Middle frontal gyrus (tissue), 1 donor: ENCODE measurements around the gene MORN5.

Experiments
- DNase-seq: peaks from one replicate; pipeline ENCODE4 v3.0.0-alpha.2; 2015; ENCODE audit warnings: low spot score; ENCODE audit errors: extremely low spot score

MORN5 gene

GRCh38 chr9:122228568-122229484, 69.1 kb downstream of the MORN5 start, which contains the start of gene LHX6:
Gene LHX6, minus strand, starts transcription at chr9:122228957. Its CDS starts 217 bp downstream, at chr9:122228740.
- no peak for DNase-seq

GRCh38 chr9:122229485-122229837, 69.8 kb downstream of the MORN5 start:
- no peak for DNase-seq

DNA sequence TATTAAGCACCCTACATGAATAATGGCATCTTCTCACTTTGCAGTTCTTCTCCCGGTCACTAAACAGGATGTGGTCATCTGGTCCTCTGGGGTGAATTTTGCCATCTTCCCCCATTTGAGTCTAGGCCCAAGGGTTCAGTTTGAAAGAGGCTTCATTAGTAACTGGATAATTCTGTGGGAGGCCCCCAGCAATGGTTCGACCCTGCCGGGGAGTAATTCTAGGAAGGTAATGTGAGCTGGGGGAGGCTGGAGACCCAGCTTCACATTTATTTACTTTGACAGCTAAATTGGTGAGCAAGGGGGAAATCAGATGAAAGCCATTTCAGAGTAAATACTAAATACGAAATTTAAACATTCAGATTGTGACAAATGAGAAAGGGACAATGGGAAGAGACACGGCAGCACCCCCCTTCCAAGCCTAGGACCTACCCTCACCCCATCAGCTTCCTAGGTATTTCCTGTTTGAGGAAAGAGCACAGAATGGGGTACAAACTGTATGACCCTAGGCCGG, 73.1 kb downstream of the MORN5 start:
- DNase-seq = no peak

DNA sequence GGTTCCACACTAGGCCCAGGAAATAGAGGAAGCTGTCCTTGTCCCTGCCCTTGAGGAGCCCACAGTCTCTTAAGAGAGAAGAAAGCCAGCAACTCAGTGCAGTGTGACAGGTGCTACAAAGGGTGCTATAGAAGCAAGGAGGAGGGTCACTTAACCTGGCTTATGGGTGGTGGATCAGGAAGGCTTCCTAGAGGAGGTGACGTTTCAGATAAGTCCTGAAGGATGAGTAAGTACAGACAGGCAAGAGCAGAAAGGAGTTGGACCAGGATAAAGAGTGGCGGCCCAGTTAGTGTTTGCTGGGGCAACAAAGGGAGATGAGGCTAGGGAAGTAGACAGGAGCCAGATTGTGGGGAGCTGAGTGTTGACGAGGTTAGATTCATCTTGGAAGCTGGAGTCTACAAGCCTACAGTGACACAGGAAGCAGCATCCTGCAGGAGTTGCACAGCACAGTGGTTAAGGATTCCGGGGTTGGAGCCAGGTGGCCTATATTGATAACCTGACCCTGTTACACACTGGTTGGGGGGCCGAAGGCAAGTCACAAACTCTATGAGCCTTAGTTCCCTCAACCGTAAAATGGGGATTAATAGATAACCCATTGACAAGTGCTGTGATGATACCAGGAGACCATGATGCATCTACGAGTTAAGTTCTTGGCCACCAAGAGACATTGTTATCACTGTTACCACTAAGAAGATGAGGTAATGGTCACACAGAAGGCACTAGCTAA, 74.5 kb downstream of the MORN5 start:
- no peak for DNase-seq

DNA sequence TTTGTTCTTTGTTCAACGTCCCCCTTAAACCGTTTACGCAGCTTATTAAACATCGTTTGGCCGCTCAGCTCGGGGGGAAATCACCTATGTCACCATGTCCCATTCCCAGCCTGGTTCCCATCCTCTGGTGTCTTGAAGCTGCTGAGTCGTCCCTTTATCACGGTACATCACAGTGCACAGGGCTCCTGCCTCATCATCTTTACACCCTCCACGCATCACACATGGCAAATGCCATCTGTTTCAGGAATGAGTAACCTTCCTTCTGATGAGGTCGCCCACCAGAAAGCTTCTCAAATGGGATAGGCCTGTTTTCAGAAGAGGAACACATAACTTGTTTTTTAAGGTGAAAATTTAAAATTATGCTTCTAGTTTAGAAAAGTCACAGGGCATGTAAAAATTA, 77.0 kb downstream of the MORN5 start:
- no peak for DNase-seq

DNA sequence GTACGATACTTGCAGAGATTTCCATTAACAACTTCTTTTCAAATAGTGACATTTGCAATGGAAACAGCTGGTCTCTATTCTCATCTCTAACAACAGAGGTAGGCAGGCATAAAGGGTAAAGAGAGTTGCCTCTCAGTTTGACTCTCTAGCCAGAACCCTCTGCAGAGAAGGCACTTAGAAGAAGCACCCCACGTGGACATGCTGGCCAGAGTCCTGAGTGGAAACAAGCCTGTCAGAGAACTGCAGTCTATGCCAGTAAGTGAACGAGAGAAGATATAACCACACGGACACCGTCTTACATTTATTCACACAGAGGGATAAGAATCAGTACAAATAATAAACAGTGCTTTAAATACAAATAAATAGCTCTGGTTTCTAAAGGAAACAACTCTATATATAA, 80.0 kb downstream of the MORN5 start:
- no peak for DNase-seq

DNA sequence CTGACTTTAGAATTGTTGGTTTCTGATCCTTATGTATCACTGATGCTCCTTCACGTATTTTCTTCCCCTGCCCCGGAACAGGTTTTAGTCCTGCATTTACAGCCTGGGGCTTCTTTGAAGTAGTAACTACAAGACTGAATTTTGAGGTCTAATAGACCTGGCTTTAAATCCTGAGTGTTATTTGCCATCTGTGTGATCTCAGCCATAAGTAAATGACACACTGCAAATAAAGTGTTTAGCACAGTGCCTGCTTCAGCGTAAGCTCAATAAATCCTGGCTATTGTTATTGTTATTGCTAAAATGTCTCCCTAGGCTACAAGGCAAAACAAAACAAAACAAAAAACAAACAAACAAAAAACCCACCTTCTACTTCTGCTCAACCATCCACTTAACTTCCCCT, 84.6 kb downstream of the MORN5 start:
- DNase-seq = no peak

DNA sequence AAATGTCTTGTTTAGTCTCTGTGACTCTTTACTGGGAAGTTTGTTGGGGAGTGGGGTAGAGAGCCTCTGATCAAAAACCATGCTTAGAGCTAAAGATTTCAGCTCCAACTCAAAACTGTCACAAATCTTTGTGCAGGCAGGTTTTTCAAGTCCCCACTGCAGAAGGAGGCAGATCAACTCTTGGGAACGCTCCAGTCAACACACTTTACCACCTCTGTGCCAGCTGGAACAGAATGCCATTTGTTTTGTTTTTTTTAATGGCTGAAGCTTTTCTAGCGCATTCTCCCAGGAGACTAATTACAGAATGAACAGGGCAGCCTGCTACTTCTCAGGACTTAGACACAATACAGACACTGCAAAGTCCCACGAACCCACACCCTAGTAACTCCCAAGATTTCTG, 87.0 kb downstream of the MORN5 start:
- no peak for DNase-seq

- no peak for DNase-seq
Observed at GRCh38 chr9:122248448-122248865, 88.7 kb downstream of the MORN5 start.
